ENCODE data around the gene DCUN1D2.

Gene DCUN1D2

GRCh38 chr13:113421673-113422270 lies 68.7 kb downstream of the DCUN1D2 start:
- DNase-seq: no peak

DNA sequence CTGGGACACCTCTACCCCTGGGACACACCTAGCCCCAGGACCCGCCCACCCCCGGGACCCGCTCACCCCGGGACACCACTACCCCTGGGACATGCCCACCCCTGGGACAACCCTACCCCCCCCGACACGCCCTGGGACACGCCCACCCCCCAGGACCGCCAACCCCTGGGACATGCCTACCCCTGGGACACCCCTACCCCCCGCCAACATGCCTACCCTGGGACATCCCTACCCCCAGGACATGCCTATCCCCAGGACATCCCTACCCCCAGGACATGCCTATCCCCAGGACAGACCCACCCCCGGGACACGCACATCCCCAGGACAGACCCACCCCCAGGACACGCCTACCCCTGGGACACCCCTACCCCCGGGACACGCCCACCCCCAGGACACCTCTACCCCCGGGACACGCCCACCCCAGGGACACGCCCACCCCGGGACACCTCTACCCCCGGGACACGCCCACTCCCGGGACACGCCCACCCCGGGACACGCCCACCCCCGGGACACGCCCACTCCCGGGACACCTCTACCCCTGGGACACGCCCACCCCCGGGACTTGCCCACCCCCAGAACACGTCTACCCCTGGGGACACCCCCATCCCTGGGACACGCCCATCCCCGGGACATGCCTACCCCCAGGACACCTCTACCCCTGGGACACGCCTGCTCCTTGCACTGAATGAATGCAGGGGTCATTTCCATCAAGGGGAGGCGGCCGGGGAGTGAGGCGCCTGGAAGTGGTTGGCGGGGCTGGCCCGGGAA lies 69.5 kb downstream of the DCUN1D2 start:
- no peak for DNase-seq

- no peak for DNase-seq
Observed at GRCh38 chr13:113420232-113420631, 70.3 kb downstream of the DCUN1D2 start.

- DNase-seq: no peak
Observed at GRCh38 chr13:113419531-113420193, 70.8 kb downstream of the DCUN1D2 start.

- DNase-seq: no peak
Observed at GRCh38 chr13:113418722-113419049, 71.8 kb downstream of the DCUN1D2 start.

GRCh38 chr13:113417836-113418721 lies 72.4 kb downstream of the DCUN1D2 start:
- DNase-seq: no peak

- no peak for DNase-seq
Observed at GRCh38 chr13:113417008-113417751, 73.3 kb downstream of the DCUN1D2 start.

DNA sequence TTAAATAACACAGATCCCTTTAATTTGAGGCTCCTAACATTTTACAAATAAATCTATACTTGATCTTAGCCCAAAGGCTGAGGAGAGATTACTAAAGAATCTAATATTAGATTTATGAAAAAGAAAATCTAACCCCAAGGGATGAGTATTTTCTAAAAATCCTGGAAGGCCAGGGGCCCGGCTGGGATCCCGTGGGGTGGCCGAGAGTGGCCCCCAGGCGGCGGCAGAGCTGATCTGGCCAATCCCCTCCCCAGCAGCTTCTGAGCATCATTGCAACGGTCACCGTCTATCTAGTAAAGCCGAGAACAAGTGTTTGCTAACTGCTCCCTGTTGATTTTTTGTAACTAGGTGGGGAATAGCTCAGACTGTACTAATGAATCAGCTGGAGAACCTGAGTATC lies 74.7 kb downstream of the DCUN1D2 start:
- no peak for DNase-seq

DNA sequence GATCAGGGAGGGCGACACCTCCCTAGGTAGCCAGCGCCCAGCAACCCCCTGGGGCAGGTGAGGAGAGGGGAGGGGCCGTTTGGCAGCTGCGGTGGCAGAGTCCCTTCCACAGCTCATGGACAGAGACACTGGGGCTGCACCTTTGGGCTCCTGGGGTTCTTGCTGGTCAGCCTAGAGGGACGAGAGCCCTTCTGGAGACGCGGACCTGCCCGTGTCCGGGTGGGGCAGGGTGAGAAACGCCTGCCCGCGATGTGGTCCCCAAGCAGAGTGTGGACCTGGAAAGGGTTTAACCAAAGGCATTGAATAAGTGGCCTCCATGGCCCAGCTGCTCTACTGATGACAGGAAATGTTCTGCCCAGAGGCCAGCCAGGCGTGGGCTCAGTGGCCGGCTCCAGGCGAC lies 75.5 kb downstream of the DCUN1D2 start:
- DNase-seq: no peak

GRCh38 chr13:113414335-113414734 lies 76.2 kb downstream of the DCUN1D2 start:
- no peak for DNase-seq

DNA sequence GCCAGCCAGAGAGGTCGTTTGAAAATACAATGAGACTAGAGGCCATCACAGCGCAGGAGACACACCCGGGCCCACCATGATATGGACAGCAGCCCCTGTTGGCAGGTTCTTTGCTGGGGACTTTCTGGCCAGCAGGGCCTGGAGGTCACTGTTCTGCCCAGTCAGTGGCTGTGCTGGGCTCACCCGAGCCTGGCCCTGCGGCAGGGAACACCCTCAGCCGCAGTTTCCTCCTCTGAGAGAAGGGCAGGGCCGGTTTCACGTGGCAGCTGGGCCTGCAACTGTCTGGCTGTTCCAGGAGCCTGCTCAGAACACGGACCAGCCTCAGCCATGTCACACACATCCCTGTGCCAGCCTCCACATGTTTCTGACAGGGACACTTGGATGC lies 76.6 kb downstream of the DCUN1D2 start:
- no peak for DNase-seq

GRCh38 chr13:113413178-113413897 lies 77.2 kb downstream of the DCUN1D2 start:
- no peak for DNase-seq

DNA sequence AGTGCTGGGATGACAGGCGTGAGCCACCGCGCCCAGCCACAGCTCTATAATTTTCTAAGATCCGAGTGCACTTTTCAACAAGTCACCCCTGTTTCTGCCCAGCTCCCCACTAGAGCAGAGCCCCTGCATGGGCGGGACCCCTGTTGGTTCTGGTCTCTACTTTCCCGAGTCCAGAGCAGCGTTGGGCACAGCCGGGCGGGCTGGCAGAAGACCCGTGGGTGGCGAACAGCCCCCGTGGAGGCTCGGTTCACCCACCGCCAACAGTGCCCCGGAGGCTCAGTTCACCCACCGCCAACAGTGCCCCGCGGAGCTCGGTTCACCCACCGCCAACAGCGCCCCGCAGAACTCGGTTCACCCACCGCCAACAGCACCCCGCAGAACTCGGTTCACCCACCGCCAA lies 78.1 kb downstream of the DCUN1D2 start:
- DNase-seq: no peak

- DNase-seq: no peak
Observed at GRCh38 chr13:113411216-113412023, 79.1 kb downstream of the DCUN1D2 start.

DNA sequence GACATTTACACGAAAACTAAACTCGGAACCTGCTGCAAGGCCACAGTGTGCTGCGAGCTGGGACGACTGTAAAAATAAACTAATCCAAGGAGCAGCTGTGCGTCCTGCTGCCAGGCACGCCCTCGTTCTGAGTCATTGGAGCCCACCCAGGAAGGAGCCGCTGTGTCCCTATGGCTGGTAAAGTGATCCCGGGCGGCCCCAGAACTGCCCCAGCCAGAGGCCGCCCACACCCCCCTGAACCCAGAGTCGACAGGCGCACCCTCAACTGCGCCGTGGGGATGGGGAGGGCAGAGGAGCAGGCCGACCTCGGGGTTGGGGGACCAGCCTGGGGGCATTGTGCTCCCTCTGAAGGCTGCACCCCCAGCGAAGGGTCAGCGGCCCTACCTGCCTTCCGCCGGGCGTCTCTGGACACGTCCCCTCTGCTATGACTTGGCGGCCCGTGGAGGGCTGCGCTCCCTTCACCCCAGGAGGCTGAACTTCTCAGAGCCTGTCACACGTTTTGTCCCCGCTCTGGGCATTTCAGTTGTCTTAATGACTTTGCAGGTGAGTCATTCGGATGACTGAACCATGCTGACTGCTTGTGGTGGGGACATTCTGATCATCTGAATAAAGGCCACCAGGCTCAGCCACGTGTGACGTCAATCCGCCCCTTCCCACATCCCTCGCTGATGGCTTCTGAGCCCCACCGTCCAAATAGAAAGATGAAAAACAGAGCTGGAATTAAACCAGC lies 79.9 kb downstream of the DCUN1D2 start:
- no peak for DNase-seq

- DNase-seq: no peak
Observed at GRCh38 chr13:113408562-113408961, 81.9 kb downstream of the DCUN1D2 start.

- no peak for DNase-seq
Observed at GRCh38 chr13:113407531-113408393, 82.7 kb downstream of the DCUN1D2 start.

- DNase-seq: no peak
Observed at GRCh38 chr13:113407103-113407530, 83.4 kb downstream of the DCUN1D2 start.
